GM19238 (cell line): ENCODE measurements around the gene B4GALNT2.

Experiments
- DNase-seq: peaks from one replicate; pipeline ENCODE4 v3.0.0; 2011; ENCODE audit warnings: low spot score; ENCODE audit not compliant: insufficient read length

Gene B4GALNT2

DNA sequence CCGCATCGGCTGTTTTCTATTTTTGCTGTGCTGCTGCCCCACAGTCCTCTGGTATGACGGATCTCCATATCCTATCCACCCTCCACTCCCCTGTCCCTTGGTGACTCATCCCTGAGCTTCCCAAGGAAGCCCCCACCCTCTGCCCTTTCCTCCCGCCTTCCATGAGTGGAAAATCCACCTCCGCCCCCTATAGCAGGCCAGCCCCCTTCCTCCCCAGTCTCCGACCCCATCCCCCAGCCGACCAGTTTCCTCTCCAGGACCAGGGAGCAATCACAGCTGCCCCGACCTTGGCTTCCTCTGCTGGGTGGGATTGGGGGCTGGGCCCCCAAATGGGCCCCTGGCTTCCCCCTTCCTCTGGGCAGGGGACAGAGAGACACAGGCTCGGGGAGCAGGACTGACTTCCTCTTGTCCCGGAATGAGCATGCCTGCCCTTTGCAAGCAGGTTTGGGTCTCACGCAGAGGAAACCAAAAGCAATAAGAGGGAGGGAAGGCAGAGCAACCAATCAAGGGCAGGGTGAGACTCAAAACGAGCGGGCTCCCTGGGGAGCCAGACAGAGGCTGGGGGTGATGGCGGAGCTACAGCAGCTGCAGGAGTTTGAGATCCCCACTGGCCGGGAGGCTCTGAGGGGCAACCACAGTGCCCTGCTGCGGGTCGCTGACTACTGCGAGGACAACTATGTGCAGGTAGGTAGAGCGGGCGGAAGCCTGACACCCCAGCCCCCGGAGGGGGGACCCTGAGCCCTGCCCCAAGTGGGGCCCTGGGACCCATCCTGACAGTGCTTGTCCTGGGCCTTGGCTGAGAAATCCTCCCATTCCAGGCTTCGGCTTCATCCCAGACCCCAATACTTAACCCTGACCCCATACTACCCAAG is 77.8 kb downstream of the B4GALNT2 start, which contains the start of the genes ABI3 and GNGT2:
Gene ABI3 (plus strand): TSS at position 550 of the 872 bp plus-strand sequence. CDS start 18 bp downstream, at position 568.
Gene GNGT2 (minus strand): TSS at position 417 of the 872 bp plus-strand sequence. CDS start 3,152 bp downstream, outside the sequence.
- DNase-seq = peak; percentile 93

DNA sequence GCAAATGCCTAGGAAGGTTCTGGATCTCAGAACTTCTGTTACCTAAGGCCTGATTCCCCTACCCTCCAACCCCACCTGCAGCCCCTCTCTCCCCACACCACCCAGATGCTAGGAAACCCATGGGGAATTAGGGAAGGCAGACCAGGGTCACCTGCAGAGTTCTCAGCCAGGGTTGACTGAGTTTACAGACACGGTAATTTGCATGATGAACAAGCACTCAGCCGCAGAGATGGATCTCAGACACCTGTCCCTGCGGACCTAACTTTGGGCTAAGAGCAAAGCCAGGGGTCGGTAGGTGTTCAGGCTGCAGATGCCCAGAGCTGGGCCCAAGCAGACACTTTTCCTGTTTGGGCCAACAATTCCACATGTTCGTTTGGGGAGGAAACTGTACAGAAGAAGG is 80.8 kb downstream of the B4GALNT2 start:
- DNase-seq = no peak

- no peak for DNase-seq
Measured at GRCh38 chr17:49213847-49214246, 81.3 kb downstream of the B4GALNT2 start.

DNA sequence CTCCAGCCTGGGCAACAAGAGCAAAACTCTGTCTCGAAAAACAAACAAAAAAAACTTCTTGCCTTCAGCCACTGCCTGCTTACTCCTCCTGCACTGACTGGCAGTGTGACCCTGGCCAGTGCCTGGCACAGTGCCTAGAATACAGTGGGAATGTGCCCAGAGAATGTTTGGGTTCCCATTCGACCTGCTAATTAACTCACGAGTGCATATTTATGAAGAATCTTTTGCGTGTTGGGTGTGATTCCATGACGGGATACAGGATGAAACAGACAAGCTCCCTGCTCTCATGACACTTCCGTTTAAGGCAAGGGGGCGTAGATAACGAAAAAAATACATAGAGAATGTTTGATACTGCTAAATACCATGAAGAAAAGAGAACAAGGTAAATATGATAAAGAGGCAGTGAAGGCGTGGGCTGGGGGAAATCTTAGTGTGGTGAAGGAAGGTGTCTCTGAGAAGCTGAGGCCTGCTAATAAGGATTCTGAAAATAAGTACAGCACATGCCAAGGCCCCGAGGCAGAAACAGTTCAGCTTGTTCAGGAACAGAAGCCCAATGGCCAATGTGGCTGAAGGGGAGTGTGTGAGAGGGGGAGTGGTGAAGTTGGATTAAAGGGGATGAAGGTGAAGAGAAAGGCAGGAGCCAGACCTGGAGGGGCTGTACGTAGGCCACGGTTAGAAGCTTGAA is 82.2 kb downstream of the B4GALNT2 start:
- DNase-seq = no peak

DNA sequence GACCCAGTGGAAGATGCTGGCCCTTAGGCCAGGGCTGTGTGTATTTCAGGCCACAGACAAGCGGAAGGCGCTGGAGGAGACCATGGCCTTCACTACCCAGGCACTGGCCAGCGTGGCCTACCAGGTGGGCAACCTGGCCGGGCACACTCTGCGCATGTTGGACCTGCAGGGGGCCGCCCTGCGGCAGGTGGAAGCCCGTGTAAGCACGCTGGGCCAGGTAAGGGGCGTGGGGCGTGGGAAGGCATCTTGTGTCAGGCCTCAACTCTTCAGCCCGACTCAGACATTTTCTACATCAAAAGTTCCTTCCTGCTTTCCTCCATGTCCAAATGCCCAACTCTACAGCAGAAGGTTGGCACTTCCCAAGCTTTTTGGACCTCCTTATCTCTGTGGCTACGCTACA is 83.9 kb downstream of the B4GALNT2 start:
- DNase-seq = no peak

DNA sequence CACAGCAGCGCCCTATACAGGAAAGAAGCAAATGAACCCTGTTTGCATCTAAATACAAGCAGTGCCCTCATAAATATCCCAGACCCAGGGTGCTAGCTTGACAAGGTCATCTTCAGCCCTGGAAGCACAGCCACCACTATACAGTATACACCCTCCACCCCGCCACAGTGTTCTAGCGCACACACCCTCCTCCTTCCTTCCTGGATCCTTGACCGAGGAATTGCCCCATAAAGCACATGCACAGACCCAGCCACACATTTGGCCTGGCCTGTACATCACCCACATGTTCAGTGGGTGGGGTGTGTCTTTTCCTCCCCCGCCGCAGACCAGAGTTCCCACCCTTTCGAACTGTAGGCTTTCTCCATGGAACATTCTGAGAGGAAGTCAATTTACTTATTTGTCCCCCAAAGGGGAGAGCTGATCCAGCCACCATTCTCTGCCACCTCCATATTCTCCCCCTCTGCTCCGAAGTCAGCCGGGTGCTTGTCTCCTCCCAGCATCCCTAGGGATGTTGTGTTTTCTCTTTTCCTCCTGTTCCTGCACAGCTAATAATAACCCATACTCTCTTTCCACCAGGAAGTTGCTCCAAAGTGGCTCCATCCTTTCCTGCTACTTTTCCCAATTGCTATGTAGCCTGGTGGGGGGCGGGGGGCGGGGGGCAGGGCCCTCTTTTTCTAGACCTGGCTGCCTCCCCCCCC is 84.5 kb downstream of the B4GALNT2 start:
- DNase-seq = no peak

DNA sequence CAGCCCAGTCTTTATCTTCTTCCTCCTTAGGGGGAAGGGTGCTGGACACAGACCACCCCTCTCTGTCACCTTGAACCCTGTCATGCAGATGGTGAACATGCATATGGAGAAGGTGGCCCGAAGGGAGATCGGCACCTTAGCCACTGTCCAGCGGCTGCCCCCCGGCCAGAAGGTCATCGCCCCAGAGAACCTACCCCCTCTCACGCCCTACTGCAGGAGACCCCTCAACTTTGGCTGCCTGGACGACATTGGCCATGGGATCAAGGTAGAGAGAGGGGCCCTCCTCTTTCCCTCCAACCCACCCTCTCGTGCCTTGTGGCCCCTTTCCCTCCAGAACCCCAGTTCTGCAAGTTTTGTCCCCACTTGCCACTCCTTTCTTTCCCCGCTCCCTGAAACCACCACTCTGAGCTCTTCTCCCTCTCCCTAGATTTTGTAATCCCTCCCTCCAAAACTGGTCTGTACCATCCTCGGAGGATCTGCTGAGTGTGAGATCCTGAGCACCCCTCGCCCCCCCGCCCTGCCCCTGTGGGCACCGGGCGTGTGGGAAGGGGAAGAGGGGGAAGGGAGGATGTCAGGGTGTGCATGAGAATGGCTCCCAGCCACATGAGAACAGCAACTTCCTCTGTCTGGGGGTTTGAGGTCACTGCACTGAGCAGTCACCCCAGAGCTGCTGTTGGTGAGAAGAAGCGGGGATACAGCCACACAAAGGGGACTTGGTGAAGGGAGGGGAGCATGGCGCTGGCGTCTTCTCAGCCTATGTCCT is 85.3 kb downstream of the B4GALNT2 start:
- peak; percentile 79 for DNase-seq

GRCh38 chr17:49218941-49219913 is 86.7 kb downstream of the B4GALNT2 start:
- peak; percentile 51 for DNase-seq

- no peak for DNase-seq
Measured at GRCh38 chr17:49219987-49220386, 87.4 kb downstream of the B4GALNT2 start.

- DNase-seq = no peak
Measured at GRCh38 chr17:49223168-49223516, 90.6 kb downstream of the B4GALNT2 start.

DNA sequence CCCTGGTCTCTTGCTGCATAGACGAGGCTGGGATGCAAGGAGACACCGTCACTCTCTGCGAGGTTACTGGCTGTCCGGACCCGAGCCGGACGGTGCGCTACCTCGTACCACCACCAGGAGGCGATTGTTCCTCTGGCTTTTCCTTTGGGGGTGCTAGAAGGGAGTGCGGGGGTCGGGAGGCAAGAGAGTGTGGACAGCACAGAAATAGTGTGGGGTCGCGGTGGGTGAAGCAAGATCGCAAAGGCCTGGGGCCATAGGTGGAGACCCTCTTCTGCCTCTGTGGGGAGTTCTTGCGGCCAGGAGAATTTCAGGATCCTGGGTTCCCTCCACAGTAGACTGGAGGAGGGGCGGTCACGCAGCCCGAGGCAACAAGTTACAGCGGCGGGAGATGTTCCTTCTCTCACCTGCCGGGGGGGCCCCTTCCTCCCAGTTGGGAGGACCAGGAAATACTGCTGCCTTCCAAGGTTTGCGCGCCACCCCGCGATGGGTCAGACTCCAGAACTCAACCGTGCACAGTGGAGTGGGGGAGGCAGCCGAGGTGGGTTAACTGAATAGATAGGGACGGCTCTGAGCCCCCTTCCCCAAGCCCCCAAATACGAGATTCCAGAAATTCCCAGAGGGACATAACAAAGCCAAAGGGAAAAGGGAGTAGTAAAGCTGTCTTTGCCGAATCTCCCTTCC is 91.1 kb downstream of the B4GALNT2 start:
- peak; percentile 61 for DNase-seq

DNA sequence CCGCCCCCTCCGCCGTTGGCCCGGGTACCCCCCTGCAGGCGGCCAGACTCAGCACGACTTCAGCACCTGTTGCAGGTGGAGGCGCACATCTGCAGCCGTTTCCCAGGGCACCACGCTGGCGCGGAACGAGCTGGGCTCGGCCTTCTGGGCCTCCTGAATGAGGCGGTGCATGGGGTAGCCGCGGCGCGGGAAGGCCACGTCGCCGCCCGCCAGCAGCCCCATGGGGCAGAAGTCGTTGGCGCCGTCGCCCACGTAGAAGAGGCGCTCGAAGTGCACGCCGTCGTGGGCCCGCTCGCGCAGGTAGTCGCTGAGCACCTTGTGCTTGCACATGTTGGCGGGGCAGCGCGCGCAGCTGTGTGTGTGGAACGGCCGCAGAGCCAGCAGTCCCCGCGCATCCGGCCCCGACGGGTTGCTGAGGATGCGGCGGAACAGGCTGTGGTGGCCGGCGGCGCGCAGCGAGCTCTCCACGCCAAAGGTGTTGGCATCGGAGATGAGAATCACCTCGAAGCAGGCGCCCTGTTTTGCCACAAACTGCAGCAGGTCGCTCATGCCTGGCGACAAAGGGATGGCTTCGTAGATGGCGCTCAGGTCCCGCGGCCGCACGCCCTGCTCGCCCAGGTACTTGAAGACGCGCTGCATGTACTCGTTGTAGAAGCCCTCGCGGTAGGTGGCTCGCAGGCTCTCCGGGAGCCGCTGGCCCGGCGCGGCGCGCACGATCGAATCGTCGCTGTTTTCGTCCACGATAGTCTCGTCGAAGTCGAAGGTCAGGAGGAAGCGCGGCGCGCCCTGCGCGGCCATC is 91.8 kb downstream of the B4GALNT2 start:
- no peak for DNase-seq

DNA sequence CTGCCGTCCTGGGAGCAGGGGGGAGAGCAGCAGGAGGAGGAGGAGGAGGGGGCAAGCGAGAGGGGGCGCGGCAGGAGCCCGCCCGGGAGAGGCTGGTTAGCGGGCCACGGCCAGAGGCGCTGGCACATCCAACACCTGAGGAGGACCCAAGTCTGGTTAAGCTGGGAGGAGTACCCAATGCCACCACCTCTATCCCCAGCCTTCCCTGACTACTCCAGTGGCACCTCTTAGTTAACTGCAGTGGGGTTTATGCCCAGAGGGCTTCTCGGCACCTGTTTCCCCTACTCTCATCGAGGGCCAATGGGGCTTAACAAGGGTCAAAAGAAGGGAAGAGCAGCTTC is 92.4 kb downstream of the B4GALNT2 start:
- DNase-seq = no peak

DNA sequence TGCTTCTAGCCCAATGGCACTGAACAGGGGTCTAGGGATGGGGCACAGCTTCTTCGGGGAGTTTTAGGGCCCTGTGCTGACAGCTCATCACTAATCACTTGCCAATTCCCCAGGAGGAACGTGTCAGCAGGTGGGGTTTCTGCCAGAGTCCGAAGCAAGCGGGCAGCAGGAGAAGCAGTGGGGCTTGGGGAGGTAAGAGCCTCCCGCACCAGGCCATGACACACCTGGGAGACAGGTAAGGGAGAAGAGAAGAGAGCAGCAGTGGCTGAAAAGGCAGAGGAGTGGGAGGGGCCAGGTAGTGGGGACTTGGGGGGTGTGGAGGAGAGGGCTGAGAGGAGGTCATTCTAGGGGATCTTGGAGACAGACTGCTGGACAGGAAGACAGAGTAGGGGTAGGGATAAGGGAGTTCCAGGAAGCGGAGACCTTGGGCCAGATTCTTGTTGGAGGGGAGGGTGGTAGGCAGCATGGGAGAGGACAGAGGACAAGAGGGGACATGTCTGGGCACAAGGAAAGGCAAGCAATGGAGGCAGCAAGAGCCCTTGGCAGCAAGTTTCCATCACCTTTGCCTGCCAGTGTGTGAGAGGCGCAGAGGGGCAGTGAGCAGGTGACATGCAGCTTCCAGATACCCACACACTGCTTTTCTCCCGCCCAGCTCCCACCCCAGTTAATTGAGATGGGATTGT is 93.1 kb downstream of the B4GALNT2 start:
- DNase-seq = no peak
